ENCODE results near the gene PTTG2.
"Not testable (repeated sequence)": the region's sequence is repeated elsewhere in the genome, so short reads cannot be mapped to it uniquely, and the experiment has no call there.

The PTTG2 gene

DNA sequence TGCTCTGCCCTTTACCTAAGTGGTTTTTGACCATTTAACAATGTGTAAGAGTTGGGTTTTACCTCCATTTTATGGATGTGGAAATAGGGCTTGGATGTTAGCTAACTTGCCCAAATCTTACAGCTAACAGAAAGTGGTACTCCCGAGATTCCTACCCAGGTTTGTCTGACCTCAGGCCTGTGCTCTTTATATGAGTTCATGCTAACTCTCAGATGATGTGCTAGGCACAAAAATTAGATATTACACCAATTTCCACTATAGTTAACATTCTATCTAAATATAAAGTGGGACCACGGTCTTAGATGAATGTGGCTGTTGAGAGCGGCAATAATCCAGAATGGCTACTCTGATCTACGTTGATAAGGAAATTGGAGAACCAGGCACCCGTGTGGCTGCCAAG lies at the start of gene PTTG2:
TSS of gene PTTG2 (plus strand) at position 301 of the 400 bp plus-strand sequence. CDS start at position 338, 37 bp downstream.
- DNase-seq, result no peak

DNA sequence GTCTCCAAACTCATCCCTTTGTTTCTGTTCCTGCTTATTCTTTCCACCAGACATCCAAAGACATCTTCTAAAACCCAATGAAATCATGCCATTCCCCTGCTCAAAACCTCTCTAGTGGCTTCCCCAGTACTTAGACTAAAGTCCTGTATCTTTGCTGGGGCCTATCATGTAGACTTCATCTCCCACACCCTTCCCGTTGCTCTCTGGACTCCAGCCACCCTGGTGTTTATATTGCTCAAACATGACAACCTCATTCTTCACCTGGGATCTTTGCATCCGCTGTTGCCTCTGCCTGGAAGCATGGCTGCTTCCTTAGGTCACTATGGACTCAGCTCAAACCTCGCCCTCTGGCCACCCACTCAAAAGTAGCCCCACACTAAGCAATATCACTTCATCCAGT lies 45.7 kb upstream of the PTTG2 start:
- DNase-seq, result no peak

DNA sequence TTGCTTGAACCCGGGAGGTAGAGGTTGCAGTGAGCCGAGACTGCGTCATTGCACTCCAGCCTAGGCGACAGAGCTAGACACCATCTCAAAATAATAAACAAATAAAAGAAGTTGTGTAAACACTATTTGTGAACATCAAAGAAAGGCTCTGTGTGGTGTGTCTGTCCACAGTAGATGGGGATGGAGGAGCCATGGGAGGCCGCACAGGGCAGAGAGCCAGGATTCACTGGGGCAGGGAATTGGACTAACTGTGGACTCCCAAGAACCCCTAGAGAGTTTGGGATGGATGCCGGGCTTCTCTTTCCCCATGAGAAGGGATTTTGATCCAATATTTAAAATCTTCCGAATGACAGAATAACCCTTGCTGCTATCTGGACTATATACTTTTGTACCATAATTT lies 42.8 kb upstream of the PTTG2 start:
- no peak for DNase-seq

DNA sequence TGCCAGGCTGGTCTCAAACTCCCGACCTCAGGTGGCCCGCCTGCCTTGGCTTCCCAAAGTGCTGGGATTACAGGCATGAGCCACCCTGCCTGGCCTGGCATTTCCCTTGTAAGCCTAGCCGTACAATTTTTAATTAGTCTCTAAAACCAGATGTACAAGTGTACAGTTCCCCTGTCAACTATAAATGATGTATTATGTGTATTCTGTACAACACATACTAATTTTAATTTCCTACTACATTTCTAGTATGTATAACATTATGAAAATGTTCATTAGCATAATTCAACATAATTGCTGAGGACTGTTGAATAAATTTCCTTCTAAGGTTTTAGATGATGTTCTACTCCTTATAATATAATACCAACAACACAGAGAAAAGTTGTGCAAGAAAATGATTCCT lies 41.5 kb upstream of the PTTG2 start:
- no peak for DNase-seq

DNA sequence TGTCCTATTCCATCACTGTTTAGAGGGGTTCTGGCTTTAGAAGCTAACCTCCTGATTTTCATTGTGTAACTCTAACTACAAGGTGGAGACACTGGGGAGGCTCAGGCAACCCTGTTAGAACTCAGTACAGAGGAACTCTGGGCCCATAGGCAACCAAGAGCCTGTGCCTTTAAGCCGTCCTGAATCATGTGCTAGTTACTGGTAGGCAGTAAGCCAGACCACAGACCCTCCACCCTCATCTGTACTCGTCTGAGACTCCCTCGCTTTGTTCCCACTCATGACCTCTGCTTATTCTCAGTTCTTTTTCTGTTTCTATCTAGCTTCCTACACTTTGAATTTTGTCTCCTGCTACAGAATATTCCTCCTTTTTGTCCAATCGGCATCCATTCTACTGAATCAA lies 37.9 kb upstream of the PTTG2 start:
- DNase-seq, result no peak

DNA sequence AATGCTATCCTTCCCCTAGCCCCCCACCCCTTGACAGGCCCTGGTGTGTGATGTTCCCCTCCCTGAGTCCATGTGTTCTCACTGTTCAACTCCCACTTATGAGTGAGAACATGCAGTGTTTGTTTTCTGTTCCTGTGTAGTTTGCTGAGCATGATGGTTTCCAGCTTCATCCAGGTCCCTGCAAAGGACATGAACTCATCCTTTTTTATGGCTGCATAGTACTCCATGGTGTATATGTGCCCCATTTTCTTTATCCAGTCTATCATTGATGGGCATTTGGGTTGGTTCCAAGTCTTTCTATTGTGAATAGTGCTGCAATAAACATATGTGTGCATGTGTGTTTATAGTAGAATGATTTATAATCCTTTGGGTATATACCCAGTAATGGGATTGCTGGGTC lies 37.1 kb upstream of the PTTG2 start:
- DNase-seq, result not testable (repeated sequence)

DNA sequence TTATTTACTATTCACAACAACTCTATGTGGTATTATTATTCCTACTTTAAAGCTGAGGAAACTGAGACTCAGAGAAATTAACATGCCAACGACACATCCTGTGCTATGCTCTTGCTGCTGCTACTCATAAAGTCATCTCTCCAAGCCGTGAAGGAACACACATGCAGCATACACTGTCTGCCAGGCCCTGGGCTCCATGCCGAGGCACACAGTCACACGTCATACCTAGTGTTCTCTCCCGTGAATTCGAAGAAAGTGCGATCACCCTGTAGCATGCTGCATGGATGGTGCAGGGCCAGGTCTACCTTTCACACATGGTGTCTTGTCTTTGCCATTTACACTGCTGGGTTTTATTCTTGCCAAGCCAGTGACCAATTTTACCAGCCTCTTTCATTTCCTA lies 35.3 kb upstream of the PTTG2 start:
- no peak for DNase-seq

DNA sequence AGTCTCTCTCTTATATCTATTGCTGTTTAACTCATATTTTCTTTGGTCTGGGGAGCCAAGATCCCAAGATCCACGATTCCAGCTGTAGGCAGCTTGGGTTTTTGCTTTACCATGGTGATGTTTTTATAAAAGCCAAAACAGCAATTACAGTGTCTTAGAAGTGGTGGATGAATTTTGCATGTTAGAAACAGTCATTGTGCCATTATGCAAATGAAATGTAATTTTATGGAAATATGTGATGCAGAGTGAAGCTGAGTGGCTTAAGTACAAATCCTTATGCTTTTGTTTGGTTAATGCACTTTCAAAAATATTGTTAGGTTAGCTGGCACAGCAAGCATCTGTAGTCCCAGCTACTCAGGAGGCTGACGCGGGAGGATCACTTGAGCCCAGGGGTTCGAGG lies 32.8 kb upstream of the PTTG2 start:
- no peak for DNase-seq

DNA sequence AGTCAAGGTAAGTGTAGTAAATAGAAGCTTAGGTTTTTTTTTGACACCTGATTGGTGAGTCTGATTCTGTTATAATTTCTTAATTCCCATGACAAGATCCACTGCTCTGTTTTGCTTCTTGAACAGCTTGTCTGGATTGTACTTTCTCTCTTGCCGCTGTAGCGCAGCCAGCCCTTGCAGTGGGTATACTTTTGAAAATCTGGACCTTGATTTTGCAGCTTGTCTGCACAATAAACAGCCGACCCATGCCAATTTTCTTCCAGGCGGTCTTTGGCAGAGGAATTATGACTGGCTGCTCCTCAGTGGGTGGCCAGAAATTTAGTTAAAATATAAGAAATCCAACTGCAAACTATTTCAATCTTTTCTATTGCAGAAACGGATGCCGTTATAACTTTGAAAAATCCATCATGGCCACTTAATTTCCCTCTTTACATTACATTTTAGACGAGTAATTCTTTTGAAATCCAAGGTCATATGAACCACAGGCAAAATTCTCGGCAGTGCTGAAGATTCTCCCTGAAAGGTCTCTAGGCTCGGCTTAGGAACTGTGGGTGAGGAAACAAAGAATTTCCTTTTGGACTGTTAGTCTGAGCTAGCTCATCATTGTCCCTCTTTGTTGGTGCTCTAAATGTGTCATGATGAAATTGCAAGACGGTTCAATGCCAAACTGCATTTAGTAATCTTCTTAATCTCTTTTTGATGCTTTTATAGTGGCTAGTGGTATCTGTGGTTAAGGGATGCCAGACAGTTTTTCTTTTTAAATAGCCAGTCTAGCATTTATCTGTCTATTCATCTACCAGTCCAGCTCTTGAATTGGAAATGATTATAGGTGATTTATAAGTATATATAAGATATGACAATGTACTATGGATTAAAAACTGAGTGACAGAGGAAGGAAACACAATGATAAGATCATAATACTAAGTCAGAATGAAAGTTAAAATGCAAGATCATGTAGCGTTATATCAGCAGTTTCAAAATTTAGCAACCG lies 31.5 kb upstream of the PTTG2 start:
- DNase-seq, result no peak

DNA sequence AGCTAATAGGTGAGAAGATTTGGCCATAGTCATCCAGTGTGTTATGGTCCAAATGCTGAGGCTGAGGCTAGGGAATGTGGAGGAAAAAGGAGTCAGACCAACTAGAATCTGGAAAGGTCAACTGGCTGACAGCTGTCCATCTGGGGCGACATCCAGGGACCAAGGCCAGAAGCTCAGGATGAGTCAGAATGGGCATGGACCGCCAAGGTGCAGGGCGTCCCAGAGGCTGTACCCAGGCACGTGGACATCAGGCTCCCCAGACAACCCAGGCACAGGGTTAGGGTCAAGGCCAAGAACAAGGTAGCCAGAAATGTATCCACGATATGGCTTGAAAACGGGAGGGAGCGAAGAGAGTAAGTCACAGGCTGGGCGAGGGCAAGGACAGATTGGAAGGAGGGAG lies 26.1 kb upstream of the PTTG2 start:
- DNase-seq, result no peak

DNA sequence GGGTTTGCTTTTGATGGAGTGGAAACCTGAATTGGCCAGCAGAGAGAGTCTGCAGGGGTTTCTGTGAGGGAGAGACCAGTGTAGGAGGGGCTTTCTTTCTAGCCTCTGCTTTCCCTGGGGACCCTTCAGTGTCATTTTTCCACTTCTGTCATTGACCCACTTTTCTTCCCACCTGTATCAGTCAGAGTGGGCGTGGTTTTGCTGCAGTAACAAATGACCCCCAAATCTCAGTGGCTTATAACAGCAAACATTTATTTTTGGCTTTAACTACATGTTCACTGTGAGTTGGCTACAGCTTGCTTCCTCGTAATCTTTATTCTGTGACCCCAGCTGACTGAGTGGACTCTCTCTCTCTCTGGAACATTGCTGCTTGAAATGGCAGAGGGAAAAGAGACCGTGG lies 25.6 kb upstream of the PTTG2 start:
- no peak for DNase-seq

DNA sequence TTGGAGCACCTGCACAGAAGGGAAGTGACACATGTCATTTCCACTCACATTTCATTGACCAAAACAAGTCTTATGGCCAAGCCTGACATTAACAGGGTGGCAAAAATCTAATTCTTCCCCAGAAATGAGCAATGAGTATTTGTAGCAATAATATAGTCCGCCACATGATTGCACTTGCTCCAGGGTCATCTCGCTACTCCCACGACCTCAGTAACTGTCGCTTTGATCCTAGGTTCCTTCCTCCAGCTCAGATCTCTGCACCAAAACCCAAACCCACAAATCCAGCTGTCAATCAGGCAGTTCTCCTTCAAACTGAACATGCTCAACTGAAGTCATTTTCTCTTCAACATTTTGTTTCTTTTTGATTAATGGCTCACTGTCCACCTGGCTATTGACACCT lies 25.2 kb upstream of the PTTG2 start:
- no peak for DNase-seq

DNA sequence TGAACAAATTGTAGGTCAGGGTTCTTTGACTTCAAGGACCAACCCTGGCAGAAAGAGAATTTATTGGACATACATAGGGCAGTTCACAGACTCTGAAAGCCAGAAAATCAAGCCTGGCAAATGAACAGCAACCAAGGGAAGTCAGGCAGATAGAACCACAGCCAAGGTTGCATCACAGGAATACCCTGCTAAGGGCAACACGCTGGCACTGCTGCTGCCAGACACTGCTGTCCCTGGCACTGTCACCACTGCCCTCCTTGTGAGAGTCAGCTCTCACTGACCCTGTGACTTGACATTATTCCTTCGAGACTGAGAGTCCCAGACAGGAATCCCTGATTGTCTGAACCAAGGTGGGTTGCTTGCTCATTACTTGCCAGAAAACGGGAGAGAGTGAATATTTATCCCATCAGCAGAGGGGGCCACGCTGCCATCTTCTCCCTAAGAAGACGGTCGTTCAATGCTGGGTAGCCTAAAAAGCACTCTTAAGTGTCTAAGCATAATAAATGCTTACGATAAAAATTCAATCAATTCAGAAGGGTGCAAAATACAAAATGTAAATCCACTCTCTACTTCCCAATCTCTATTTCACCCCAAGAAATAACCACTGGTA lies 23.2 kb upstream of the PTTG2 start:
- no peak for DNase-seq

DNA sequence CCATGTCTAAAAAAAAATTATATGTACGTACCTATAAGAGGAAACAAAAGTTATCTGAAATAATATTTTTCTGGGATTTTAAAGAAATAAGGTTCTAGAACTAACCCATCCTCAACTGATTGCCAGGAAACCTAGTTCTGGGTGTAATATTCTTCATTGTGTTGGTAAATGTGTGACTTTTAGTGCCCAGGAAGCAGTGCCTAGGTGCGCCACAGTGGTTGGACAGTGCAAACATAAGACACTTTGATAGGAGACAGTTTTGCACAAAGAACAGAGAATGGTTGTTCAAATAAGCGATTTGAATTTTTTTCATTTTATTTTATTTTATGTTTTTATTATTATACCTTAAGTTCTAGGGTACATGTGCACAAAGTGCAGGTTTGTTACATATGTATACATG lies 22.0 kb upstream of the PTTG2 start:
- no peak for DNase-seq

DNA sequence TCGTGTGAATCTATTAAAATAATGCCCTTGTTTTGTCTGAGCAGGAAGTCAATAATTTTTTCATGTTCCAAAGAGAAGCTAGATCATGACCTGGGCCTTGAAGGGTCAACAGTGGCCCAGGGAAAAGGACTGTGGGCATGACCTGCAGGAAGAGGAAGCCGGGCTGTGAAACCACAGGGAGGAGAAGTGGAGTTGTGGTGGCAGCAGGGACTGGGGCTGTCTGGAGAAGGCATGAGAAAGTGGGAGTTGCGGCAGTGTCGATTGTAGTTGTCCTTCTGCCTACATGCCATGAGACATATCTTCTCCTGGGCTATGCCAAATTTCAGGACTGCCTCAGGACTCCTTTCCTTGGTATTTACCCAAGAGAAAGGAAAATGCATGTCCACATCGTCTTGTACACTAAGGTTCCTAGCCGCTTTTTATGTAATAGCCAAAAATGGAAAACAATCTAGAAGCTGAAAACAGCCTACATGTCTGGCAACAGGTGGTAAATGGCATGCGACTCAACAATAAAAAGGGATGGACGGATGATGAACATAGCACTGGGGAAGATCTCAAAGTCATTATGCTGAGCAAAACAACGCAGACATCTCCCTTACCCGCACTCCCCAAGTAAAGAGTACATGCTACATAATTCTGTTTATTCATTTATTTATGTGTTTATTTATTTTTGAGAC lies 13.6 kb upstream of the PTTG2 start:
- no peak for DNase-seq

DNA sequence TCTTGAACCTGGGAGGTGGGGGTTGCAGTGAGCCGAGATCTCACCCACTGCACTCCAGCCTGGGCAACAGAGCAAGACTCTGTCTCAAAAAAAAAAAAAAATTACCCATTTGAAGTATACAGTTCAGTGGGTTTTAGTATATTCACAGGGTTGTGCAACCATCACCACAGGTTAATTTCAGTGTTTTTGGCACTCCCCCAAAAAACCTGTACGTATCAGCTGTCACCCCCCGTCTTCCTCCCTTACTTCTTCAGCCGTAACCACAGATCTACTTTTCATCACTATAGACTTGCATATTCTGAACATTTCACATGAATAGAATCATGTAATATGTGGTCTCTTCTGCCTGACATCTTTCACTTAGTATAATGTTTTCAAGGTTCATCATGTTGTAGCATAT lies 11.7 kb upstream of the PTTG2 start:
- no peak for DNase-seq

DNA sequence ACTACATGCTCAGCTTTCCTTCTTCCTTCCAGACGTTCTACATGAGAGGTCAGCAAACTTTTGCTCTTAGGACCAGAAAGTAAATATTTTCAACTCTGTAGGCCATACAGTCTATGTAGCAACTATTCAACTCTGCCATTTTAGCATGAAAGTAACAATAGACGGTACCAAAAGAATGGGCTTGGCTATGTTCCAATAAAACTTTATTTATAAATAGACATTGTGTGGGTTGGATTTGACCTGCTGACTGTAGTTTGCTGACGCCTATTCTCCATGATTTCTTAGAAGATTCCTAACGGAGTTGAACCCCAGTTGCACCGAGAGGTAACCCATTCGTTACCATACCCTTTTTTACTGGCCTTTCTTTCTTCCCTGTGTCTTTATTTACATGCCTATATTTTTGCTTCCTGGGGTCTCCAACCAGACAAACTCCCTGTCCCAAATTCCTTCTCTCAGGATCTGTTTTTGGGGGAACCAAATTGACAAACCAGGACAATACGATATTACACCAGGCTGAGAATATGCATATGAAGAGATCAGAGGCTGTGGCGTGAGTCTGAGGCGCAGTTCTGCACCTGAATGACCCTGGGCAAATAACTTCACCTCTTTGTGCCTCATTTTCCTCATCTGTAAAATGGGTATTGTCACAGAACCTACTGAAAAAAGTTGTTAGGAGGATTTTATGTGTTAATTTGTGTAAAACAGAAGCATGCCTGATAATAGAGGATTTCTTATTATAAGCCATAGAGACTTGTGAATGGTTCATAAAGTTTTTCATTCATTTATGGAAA lies 10.4 kb upstream of the PTTG2 start:
- no peak for DNase-seq

DNA sequence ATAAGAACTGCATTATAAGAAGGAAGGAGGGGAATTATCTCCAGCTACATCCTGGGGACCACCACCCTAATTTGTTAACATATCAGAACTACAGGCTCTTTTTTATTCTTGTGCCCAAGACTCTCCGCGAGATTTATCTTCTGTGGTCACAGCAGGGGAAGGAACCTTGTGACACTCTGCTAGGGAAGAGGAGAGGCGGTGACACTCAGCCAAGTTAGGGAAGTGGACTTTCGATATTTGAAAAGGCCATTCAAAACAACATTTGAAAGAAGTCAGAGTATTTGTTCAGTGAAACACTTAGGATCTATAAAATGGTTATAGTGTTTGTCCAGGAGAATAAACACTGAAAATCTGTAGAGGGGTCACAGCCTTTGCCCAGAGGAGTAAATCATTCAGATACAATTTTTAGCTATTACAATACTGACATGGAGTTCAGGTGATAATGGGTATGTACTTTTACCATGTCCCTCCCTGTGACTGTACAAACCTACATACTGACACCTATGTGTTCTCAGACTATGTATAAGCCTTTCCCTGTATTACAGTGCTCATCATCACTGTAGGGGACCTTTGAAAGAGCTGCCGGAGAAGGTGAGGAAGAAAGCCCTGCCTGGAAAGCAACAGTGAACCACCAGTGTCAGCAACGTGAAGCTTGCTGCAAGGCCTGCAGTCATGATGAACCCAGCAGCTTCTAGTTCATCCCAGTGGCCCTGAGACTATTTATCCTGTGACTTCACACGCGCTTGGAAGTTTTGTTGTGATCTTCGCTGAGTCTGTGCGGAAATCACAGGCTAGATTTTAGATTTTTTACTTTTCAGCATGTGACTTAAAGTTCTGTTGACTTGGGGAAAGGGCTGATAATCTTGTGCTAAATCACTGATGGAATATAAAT lies 8.5 kb upstream of the PTTG2 start:
- no peak for DNase-seq

DNA sequence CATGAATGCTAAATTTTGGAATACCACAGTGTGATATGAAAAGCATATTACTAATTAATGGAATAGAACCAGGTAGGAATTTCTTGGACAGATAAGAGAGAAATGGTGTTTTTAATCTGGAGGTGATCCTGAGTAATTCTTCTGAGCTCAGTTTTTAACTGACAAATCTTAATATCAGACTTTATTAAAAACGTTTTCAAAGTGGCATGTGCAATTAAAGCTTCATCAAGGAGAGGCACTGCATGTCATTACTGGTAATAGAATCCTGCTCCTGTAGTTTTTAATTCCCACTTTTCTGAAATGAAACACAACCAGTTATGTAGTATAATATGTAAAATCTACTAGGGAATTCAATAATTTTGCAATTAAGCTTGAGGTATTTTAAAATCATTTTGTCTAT lies 7.0 kb upstream of the PTTG2 start:
- no peak for DNase-seq

DNA sequence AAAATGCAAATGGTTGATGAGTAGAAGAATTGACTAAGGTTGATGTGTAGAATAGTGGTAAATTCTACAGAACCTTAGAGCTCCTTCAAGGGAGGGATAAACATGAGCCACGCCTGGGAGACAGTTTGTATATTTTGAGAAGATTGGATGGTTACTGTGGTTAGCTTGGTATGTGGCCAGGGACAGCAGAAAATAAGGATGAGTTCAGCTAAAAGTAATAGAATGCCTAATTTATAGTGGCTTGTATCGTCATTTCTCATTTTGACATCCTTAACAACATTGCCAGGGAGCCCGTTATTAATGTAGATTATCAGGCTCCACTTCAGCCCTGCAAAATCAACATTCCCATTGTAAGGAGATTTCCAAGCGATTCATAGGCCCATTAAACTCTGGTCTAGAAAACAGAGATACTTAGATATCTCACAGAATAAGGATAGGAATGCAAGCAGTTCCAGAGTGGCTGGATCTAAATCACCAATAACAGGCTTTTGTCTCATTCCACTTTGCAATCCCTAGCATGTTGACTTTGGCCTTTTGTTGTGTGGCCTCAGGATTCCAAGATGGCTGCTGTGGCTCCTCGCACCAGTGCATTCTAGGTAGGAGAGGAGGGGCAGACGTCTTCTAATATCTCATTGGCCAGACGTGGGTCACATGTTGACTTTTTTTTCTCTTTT lies 6.4 kb upstream of the PTTG2 start:
- DNase-seq, result no peak

DNA sequence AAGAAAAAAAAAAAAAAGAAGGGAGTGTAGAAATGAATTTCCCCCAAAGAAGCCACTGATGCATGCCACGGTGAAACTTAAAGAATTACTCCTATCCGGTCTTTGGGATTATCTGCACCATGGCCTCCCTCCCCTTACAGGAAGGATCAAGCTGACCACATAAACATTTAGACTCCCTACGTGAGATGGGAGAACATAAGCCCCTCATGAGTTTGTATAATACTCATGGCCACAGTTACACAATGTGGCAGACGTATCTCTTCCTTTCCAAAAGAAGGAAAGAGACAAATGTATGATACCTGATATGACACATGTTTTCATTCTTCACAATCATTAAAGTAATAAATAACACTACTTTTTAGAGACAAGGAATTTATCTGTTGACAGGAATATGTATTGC lies 3.3 kb upstream of the PTTG2 start:
- DNase-seq, result no peak
